AG09319 (cell line): ENCODE results near the gene LAGE3.

ENCODE experiments used
- DNase-seq: peaks from one replicate; pipeline ENCODE4 v3.0.0-alpha.2; 2010; ENCODE audit warnings: low read depth; ENCODE audit errors: extremely low read depth
- TF ChIP-seq, protein P1 (sequence below): IDR thresholded peaks from 2 replicates; pipeline ENCODE4 v1.5.1; 2011; ENCODE audit warnings: low read depth, mild to moderate bottlenecking, inconsistent platforms, low read length, moderate library complexity

The LAGE3 gene

GRCh38 chrX:154515966-154516655 is 37.0 kb upstream of the LAGE3 start, which contains the start of gene FAM3A:
Gene FAM3A (minus strand): TSS chrX:154516232. CDS start chrX:154515772, 460 bp downstream.
- peak; percentile 80 for DNase-seq
- TF ChIP-seq, protein P1, sequence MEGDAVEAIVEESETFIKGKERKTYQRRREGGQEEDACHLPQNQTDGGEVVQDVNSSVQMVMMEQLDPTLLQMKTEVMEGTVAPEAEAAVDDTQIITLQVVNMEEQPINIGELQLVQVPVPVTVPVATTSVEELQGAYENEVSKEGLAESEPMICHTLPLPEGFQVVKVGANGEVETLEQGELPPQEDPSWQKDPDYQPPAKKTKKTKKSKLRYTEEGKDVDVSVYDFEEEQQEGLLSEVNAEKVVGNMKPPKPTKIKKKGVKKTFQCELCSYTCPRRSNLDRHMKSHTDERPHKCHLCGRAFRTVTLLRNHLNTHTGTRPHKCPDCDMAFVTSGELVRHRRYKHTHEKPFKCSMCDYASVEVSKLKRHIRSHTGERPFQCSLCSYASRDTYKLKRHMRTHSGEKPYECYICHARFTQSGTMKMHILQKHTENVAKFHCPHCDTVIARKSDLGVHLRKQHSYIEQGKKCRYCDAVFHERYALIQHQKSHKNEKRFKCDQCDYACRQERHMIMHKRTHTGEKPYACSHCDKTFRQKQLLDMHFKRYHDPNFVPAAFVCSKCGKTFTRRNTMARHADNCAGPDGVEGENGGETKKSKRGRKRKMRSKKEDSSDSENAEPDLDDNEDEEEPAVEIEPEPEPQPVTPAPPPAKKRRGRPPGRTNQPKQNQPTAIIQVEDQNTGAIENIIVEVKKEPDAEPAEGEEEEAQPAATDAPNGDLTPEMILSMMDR = no peak

GRCh38 chrX:154515090-154515965 is 36.2 kb upstream of the LAGE3 start:
- DNase-seq = no peak

GRCh38 chrX:154513716-154514115 is 34.6 kb upstream of the LAGE3 start:
- no peak for DNase-seq
- TF ChIP-seq, protein P1 = no peak

More at GRCh38 chrX:154515090-154515965, 36.2 kb upstream of the LAGE3 start:
- TF ChIP-seq, protein P1 = no peak

- no peak for DNase-seq
- TF ChIP-seq, protein P1 = no peak
Measured at GRCh38 chrX:154512879-154513553, 33.9 kb upstream of the LAGE3 start.

GRCh38 chrX:154511761-154512160 is 32.7 kb upstream of the LAGE3 start:
- no peak for DNase-seq
- TF ChIP-seq, protein P1 = no peak

GRCh38 chrX:154509455-154509854 is 30.4 kb upstream of the LAGE3 start:
- TF ChIP-seq, protein P1 = no peak
- no peak for DNase-seq
